SIG-M5 (cell line): ENCODE data around the gene OSTM1.

ENCODE experiments used
- DNase-seq: peaks from one replicate; lab custom pipeline; 2025; lab: John Stamatoyannopoulos, UW

Gene OSTM1

GRCh38 chr6:108102965-108103364, 28.4 kb upstream of the OSTM1 start:
- no peak for DNase-seq

- DNase-seq: no peak
Observed at GRCh38 chr6:108100003-108100402, 25.5 kb upstream of the OSTM1 start.

DNA sequence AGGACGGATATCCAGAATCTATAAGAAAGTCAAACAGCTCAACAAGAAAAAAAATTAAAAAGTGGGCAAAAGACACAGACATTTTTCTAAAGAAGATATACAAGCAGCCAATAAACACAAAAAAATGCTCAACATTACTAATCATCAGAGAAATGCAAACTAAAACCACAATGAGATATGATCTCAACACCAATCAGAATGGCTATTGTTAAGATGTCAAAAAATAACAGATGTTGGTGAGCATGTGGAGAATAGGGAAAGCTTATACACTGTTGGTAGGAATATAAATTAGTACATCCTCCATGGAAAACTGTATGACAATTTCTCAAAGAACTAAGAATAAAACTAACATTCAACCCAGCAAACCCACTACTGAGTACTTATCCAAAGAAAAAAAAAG, 23.3 kb upstream of the OSTM1 start:
- DNase-seq: no peak

DNA sequence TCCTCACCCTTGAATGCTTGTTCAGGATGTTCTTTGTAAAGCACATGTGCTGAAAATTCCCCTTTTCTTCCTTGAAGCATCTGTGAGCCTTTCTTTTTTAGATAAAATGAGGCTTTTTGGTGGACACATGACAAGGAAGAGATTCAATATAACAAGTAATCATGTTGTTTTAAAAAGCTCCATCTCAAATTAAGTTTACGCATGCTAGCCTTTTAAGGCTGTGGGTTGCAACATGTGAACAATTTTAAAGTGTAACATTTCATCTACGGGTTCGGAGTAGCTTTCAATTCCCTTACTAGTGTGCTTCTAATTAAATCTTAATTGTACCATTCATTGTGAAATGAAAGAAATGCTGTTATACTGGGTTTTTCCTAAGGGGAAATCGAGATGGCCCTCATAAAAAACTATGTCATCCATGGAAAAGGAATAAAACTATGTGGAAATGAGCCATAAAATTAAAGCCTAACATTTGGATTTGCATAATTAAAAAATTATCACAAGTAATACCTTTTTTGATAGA, 19.3 kb upstream of the OSTM1 start:
- no peak for DNase-seq

GRCh38 chr6:108091288-108091687, 16.7 kb upstream of the OSTM1 start:
- DNase-seq: no peak

GRCh38 chr6:108083349-108083748, 8.8 kb upstream of the OSTM1 start:
- no peak for DNase-seq

GRCh38 chr6:108082539-108082938, 8.0 kb upstream of the OSTM1 start:
- no peak for DNase-seq

- DNase-seq: no peak
Observed at GRCh38 chr6:108080010-108080780, 5.7 kb upstream of the OSTM1 start.

GRCh38 chr6:108078191-108078590, 3.6 kb upstream of the OSTM1 start:
- no peak for DNase-seq

- no peak for DNase-seq
Observed at GRCh38 chr6:108074057-108074358, 533 bp downstream of the OSTM1 start.

DNA sequence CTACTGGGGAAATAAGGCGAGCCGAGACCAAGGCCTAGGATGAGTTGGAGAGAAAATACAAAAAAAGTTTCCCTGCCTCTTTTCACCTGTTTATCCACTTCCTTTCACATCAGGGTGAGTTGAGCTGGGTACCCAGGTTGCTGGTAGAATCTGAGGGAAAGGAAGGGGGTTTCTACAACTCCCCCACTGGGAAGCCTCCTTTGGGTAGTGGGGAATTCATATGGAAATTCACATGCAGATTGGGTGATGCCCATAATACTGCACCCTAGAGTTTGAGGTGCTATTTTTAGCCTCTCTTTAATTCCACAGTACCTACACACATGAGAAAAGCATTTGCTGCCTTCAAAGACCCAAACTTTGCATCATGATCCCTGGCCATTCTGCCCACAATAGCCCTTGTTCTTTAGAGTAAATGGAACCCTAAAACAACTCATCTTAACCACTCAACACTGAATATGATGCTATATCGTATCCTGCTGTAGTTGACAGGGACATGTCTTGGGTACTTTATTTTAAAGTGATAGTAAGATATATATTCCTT, 2.7 kb downstream of the OSTM1 start:
- DNase-seq: no peak

DNA sequence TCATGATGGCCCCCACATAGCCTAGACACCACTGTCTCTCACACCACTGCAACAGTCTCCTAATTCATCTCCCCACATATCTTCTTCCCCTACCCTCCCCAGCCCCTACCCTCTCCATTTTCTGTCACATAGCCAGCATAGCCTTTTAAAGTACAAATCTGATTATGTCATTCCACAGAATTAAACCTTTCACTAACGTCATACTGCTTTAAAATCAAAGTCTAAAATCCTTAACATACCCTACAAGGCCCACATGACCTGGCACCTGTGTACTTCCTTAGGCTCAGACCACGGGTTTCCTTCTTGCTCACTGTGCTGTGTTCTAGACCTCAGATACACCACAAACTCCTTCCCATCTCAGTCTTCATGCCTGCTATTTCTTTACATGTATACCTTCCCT, 5.9 kb downstream of the OSTM1 start:
- no peak for DNase-seq

GRCh38 chr6:108068182-108068581, 6.4 kb downstream of the OSTM1 start:
- no peak for DNase-seq

GRCh38 chr6:108052706-108053105, 21.8 kb downstream of the OSTM1 start:
- DNase-seq: no peak

DNA sequence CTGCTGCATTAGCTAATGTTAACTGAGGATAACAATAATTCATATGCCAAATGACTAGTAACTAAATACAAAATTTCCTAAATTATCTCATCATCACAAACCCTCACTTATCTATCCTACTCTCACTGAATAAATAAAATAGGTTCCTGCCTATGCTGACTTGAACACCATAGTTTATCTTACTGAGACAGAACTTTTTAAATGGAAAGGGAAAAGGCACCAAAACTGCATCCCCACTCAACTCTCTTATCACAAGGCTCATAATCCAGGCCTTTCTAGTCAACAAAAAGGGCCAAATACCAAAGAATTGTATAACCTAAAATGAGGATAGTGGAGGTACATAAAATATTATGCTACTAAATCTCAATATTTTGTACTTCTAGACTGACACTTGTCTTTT, 23.1 kb downstream of the OSTM1 start:
- DNase-seq: no peak

DNA sequence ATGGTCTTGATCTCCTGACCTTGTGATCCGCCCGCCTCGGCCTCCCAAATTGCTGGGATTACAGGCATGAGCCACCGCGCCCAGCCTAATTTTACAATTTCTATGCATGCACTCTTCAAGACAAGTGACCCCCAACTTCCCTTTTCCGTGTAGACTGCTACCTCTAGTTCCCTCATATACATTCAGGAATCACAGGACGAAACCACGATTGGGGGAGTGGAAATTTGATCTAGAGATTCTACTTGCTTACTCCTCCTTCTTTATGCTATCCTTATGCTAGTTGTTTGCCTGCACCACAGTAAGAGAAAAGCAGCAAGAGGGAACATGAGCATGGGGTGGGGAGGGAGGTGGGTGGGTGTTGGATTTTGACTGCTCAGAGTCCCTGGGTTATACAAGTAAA, 34.9 kb downstream of the OSTM1 start:
- no peak for DNase-seq

GRCh38 chr6:108036884-108037283, 37.7 kb downstream of the OSTM1 start:
- DNase-seq: no peak

- DNase-seq: no peak
Observed at GRCh38 chr6:108031968-108032367, 42.6 kb downstream of the OSTM1 start.

- DNase-seq: no peak
Observed at GRCh38 chr6:108030211-108030610, 44.3 kb downstream of the OSTM1 start.

GRCh38 chr6:108029226-108029921, 45.2 kb downstream of the OSTM1 start:
- DNase-seq: no peak

GRCh38 chr6:108027594-108027993, 46.9 kb downstream of the OSTM1 start:
- DNase-seq: no peak

GRCh38 chr6:108027056-108027455, 47.5 kb downstream of the OSTM1 start:
- DNase-seq: no peak

DNA sequence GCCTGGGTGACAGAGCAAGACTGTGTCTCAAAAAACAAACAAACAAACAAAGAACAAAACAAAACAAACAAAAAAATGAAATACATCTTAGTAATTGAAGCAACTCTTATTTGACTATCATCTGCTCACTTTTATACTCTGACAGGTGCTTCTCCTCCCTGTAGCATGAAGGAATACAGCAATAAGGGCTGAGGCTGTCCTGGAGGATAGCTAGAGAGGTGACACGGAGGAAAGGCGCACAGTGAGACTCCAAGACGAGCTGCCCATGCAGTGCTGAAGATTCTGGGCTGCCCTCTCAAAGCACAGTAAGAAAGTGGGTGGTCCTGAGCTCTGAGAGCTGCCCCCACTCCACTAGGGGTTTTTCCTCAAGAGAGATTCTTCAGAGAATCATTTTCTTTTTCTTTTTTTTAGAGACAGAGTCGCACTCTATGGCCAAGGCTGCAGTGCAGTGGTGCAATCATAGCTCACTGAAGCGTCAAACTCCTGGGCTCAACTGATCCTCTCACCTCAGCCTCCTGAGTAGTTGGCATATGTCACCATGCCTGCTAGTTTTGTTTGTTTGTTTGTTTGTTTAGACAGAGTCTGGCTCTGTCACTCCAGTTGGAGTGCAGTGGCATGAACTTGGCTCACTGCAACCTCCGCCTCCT, 50.0 kb downstream of the OSTM1 start:
- DNase-seq: no peak
